Measurements from ENCODE around the gene TJP1. TPM values are rescaled to one million over a fixed set of nuclear protein-coding genes. Genes with fewer than 3 reads are reported as not detected.

TJP1 gene
- total RNA-seq, 4 donors from 2014 or later = 72.4 to 191 (median 136) TPM

DNA sequence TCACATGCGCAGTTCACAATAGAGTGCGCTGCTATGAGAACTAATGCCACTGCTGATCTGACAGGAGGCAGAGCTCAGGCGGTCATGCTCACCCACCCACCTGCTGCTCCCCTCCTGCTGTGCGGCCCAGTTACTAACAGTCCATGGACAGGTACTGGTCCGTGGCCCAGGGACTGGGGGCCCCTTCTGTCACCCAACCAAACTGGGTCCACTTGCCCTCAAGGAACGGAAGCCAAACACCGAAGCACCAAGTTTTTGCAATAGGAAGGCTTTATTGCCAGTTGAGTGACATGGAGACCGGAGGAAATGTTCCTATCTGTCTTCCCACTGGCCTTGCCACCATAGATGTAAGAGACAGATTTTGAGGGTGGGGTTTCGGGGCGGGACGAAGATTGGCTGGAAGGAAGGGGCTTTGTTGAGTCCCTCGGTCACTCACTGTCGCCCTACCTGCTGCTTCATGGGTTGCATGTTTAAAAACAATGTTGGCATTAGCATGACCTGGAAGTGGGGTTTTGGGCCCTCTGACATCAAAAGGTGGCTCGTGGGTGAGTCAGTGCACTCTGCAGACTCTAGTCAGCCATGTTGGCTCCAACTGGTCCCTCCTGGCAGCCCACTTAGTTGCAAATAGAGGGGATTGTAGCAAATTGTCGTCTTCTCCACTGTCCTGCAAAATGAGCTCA, 141.0 kb downstream of the TJP1 start:
- TF ChIP-seq, protein P1, sequence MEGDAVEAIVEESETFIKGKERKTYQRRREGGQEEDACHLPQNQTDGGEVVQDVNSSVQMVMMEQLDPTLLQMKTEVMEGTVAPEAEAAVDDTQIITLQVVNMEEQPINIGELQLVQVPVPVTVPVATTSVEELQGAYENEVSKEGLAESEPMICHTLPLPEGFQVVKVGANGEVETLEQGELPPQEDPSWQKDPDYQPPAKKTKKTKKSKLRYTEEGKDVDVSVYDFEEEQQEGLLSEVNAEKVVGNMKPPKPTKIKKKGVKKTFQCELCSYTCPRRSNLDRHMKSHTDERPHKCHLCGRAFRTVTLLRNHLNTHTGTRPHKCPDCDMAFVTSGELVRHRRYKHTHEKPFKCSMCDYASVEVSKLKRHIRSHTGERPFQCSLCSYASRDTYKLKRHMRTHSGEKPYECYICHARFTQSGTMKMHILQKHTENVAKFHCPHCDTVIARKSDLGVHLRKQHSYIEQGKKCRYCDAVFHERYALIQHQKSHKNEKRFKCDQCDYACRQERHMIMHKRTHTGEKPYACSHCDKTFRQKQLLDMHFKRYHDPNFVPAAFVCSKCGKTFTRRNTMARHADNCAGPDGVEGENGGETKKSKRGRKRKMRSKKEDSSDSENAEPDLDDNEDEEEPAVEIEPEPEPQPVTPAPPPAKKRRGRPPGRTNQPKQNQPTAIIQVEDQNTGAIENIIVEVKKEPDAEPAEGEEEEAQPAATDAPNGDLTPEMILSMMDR (IDR thresholded peaks at IDR 0.05) = no peak
- TF ChIP-seq POLR2A (IDR thresholded peaks at IDR 0.05) = no peak
- DNase-seq = no peak
- Histone ChIP-seq H3K27ac (no peak overlapping the region), H3K4me3 (no peak overlapping the region), H3K9me3 (no peaks in the 10 kb centered on the region), H3K36me3 (no peaks in the 10 kb centered on the region), H3K27me3 (no peaks in the 10 kb centered on the region), H3K4me1 (no peaks in the 10 kb centered on the region)
- intact Hi-C loops (cut with DNase I; ENCODE audit: low total_unique reads) = no loop called here

DNA sequence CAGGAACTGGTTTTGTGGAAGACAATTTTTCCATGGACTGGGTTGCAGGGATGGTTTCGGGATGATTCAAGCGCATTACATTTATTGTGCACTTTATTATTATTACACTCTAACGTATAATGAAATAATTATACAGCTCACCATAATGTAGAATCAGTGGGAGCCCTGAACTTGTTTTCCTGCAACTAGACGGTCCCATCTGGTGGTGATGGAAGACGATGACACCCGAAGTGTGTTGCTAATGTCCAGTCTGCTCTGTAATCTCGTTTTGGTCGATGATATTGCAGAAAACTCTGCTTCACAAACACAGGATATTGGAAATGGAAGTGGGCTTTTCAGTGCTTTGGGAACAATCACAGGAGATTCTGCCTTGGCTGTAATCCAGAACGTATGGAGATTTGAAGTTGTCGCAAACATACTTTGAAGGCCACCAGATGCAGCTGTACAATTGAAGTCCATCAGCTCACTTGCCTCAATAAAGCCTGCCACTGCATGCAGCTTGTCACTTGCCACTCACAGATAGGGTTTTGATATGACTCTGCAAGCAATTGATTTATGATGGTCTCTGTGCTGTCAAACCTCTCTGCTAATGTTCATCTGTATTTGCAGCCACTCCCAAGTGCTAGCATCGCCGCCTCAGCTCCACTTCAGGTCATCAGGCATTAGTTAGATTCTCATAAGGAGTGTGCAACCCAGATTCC, 141.7 kb downstream of the TJP1 start:
- no peak for DNase-seq
- no peaks in the 10 kb centered on the region for H3K9me3 ChIP-seq
- H3K27me3 ChIP-seq = no peaks in the 10 kb centered on the region
- H3K36me3 ChIP-seq = no peaks in the 10 kb centered on the region
- no peak overlapping the region for H3K4me3 ChIP-seq
- intact Hi-C loops (cut with DNase I; ENCODE audit: low total_unique reads) = no loop called here
- no peak overlapping the region for H3K27ac ChIP-seq
- H3K4me1 ChIP-seq = no peaks in the 10 kb centered on the region
- TF ChIP-seq POLR2A (IDR thresholded peaks at IDR 0.05) = no peak
- TF ChIP-seq, protein P1 (IDR thresholded peaks at IDR 0.05) = no peak

DNA sequence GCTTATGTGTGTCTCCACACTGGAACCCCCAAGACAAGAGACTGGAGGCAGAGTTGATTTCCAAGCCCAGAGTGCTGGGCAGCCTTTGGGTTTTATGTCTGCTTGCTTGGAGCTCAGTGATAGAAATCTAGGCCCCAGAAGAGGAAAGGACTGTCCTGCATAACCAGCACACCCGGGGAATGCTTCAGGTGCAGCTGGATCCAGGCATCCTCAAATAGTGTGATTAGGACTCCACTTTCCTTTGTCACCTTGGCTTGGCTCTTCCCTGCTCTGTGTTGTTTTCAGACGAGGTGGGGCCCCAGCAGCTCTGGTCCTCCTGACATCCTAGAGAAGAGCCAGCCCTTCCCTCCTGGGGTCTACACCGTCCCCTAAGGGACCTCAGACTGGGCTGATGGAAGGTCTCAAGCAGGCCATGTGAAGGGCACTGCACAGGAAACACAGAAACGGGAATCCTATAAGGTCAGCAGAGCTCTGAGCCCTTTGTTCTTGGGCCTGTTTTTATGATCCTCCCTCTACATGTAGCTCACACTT, 143.7 kb downstream of the TJP1 start:
- no peak overlapping the region for H3K4me3 ChIP-seq
- H3K36me3 ChIP-seq = no peaks in the 10 kb centered on the region
- TF ChIP-seq, protein P1 (IDR thresholded peaks at IDR 0.05) = no peak
- TF ChIP-seq POLR2A (IDR thresholded peaks at IDR 0.05) = no peak
- H3K27me3 ChIP-seq = no peaks in the 10 kb centered on the region
- H3K27ac ChIP-seq = no peak overlapping the region
- intact Hi-C loops (cut with DNase I; ENCODE audit: low total_unique reads) = loop anchor here (10.0 kb wide), 1 partner anchor 366 kb away; no protein-coding TSS in a partner anchor
- DNase-seq = no peak
- H3K4me1 ChIP-seq = no peaks in the 10 kb centered on the region
- H3K9me3 ChIP-seq = no peaks in the 10 kb centered on the region

DNA sequence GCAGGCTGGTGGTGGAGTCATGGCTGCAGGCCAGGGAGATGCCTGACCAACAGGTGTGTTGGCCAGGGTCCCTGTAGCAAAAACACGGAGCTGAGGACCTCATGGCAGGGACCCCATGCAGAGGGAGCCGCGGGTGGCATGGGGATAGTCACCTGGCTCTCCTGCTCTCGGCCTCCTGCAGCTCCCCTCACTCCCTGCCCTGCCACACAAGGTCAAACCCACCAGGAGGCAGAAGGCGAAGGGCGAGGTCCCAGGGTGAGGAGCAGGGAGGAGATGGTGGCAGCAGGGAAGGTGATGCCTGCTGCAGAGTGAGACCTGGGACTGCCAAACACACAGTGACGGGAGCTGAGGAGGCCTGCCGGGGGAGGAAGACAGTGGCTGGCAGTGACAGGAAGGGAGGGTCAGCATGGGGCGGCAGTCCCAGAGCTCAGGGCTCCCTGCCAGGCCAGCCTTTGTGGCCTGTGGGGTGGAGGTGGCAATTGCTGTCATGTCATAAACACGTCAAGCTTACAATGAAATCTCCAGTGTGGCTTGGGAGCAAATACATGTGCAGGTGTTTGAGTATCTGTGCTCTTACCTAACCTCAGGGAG, 144.3 kb downstream of the TJP1 start:
- no peaks in the 10 kb centered on the region for H3K4me1 ChIP-seq
- H3K9me3 ChIP-seq = no peaks in the 10 kb centered on the region
- no peak overlapping the region for H3K27ac ChIP-seq
- DNase-seq = no peak
- intact Hi-C loops (cut with DNase I; ENCODE audit: low total_unique reads) = loop anchor here (10.0 kb wide), 1 partner anchor 367 kb away; no protein-coding TSS in a partner anchor
- TF ChIP-seq, protein P1 (IDR thresholded peaks at IDR 0.05) = no peak
- no peak for TF ChIP-seq POLR2A (IDR thresholded peaks at IDR 0.05)
- no peaks in the 10 kb centered on the region for H3K36me3 ChIP-seq
- H3K4me3 ChIP-seq = no peak overlapping the region
- no peaks in the 10 kb centered on the region for H3K27me3 ChIP-seq
